ENCODE data around the gene GPRC5A.

- no peak for TF ChIP-seq EZH2 (IDR thresholded peaks at IDR 0.05; ENCODE audit: insufficient read depth, poor library complexity, severe bottlenecking)
- no peak for TF ChIP-seq EZH2phosphoT487 (IDR thresholded peaks at IDR 0.05; ENCODE audit: insufficient read depth, low read depth)
Observed at GRCh38 chr12:12927211-12928079, 36.1 kb downstream of the GPRC5A start.

All from GM23248 (cell line).